HG03439 (cell line): ENCODE measurements around the gene PCLO.
"Not testable (repeated sequence)": the region's sequence is repeated elsewhere in the genome, so short reads cannot be mapped to it uniquely, and the experiment has no call there.

Source experiments
- ATAC-seq: cut with Tn5 transposase; IDR thresholded peaks from one replicate; pipeline ENCODE4 v1.9.1; 2021; ENCODE audit warnings: mild to moderate bottlenecking, moderate library complexity; ENCODE audit not compliant: unreplicated experiment

The PCLO gene

GRCh38 chr7:82742163-82742562 is 420.5 kb downstream of the PCLO start:
- no peak for ATAC-seq

GRCh38 chr7:82741493-82741892 is 421.2 kb downstream of the PCLO start:
- ATAC-seq, result no peak

GRCh38 chr7:82740246-82740848 is 422.3 kb downstream of the PCLO start:
- ATAC-seq, result no peak

- ATAC-seq, result no peak
Measured at GRCh38 chr7:82736633-82737032, 426.1 kb downstream of the PCLO start.

- ATAC-seq, result no peak
Measured at GRCh38 chr7:82732677-82733076, 430.0 kb downstream of the PCLO start.

GRCh38 chr7:82729172-82730030 is 433.3 kb downstream of the PCLO start:
- ATAC-seq, result no peak

GRCh38 chr7:82726038-82726800 is 436.5 kb downstream of the PCLO start:
- ATAC-seq, result no peak

- no peak for ATAC-seq
Measured at GRCh38 chr7:82723411-82723810, 439.3 kb downstream of the PCLO start.

- no peak for ATAC-seq
Measured at GRCh38 chr7:82722946-82723345, 439.7 kb downstream of the PCLO start.

- ATAC-seq, result no peak
Measured at GRCh38 chr7:82715344-82715743, 447.3 kb downstream of the PCLO start.

- ATAC-seq, result no peak
Measured at GRCh38 chr7:82714883-82715282, 447.8 kb downstream of the PCLO start.

- no peak for ATAC-seq
Measured at GRCh38 chr7:82713506-82713905, 449.2 kb downstream of the PCLO start.

GRCh38 chr7:82706344-82706743 is 456.3 kb downstream of the PCLO start:
- ATAC-seq, result not testable (repeated sequence)

- ATAC-seq, result no peak
Measured at GRCh38 chr7:82705517-82706260, 457.0 kb downstream of the PCLO start.

GRCh38 chr7:82704121-82704520 is 458.6 kb downstream of the PCLO start:
- ATAC-seq, result no peak
